ENCODE data around the gene BICC1. TPM values are rescaled to one million over a fixed set of nuclear protein-coding genes. Genes with fewer than 3 reads are reported as not detected.

Gene BICC1
- total RNA-seq, 1 experiment from 2014 or later: 0.57 TPM

GRCh38 chr10:58796824-58797223 is 284.2 kb downstream of the BICC1 start:
- no peaks in the 10 kb centered on the region for H3K79me1 ChIP-seq (ENCODE audit: insufficient read depth, low read depth, low read length, poor library complexity, severe bottlenecking)
- H3K4me2 ChIP-seq (ENCODE audit: insufficient read depth, insufficient read length, low read length): no peak overlapping the region
- no peaks in the 10 kb centered on the region for H3K27me3 ChIP-seq (ENCODE audit: insufficient read depth, low read length)
- H3K4me1 ChIP-seq (ENCODE audit: insufficient read depth, low read length): no peaks in the 10 kb centered on the region
- Mint-ChIP-seq H3K9me3 (peaks cover 0 to 3% of the 10 kb centered on the region in 2 experiments; a peak in 1 of 5 replicates), H3K4me3 (no peak overlapping the region), H3K4me1 (peaks cover under 1% of the 10 kb centered on the region in 2 experiments; a peak in 3 of 4 replicates), H3K27ac (no peak overlapping the region; a peak in 1 of 7 replicates), H3K27me3 (ENCODE audit: low read depth) (no peaks in the 10 kb centered on the region), H3K36me3 (ENCODE audit: insufficient read depth in 1 of 3, low read depth in 3 of 3) (no peaks in the 10 kb centered on the region)
- H4K91ac ChIP-seq (ENCODE audit: insufficient read length, low read depth, low read length): no peak overlapping the region
- H3K9me3 ChIP-seq (ENCODE audit: control insufficient read depth, low read depth, low read length): no peaks in the 10 kb centered on the region
- WGBS (ENCODE audit: extremely low coverage, insufficient read length, low lambda C conversion rate): no CpG with 5 or more reads among the region's 4 CpGs
- no peak overlapping the region for H2BK5ac ChIP-seq (ENCODE audit: insufficient read length, low read length)
- H3T11ph ChIP-seq (ENCODE audit: low read length): no peak overlapping the region
- no peaks in the 10 kb centered on the region for H3K23me2 ChIP-seq (ENCODE audit: insufficient read length, low read depth, low read length, poor library complexity, severe bottlenecking)
- H3K27ac ChIP-seq (ENCODE audit: insufficient read length, low read depth, low read length): no peak overlapping the region
- H3K4ac ChIP-seq (ENCODE audit: low read depth, low read length): no peak overlapping the region
- no peak overlapping the region for H4K5ac ChIP-seq (ENCODE audit: insufficient read length, low read depth, low read length)
- H4K20me1 ChIP-seq (ENCODE audit: control insufficient read depth, insufficient read depth, insufficient read length): no peaks in the 10 kb centered on the region
- H3K79me2 ChIP-seq (ENCODE audit: insufficient read depth, low read length): no peaks in the 10 kb centered on the region
- no peak overlapping the region for H3K9ac ChIP-seq (ENCODE audit: extremely low read depth, insufficient read length, low read length)
- no peak overlapping the region for H2BK15ac ChIP-seq (ENCODE audit: low read depth, low read length)
- no peak overlapping the region for H2AFZ ChIP-seq (ENCODE audit: low read length)
- no peak overlapping the region for H3K56ac ChIP-seq (ENCODE audit: insufficient read length, low read depth, low read length)
- DNase-seq: no peak
- H2BK20ac ChIP-seq (ENCODE audit: low read depth, low read length, poor library complexity, severe bottlenecking): no peak overlapping the region
- no peak overlapping the region for H3K18ac ChIP-seq (ENCODE audit: insufficient read length, low read depth, low read length)
- no peak overlapping the region for H2BK120ac ChIP-seq (ENCODE audit: low read depth, low read length, poor library complexity, severe bottlenecking)
- no peak overlapping the region for H2AK5ac ChIP-seq (ENCODE audit: insufficient read length, low read length)
- H3K23ac ChIP-seq (ENCODE audit: insufficient read length, low read depth, low read length): no peak overlapping the region
- H3K14ac ChIP-seq (ENCODE audit: insufficient read depth, low read length): no peak overlapping the region
- no peak overlapping the region for H2BK12ac ChIP-seq (ENCODE audit: insufficient read length, low read depth, low read length)
- H4K8ac ChIP-seq (replicated peaks; ENCODE audit: insufficient read length, low read depth, low read length): no peak overlapping the region
- TF ChIP-seq CTCF (conservative IDR thresholded peaks at IDR 0.05): no peak

Measured in H9 (cell line).